ENCODE data around the gene RNF208.

RNF208 gene, protein sequence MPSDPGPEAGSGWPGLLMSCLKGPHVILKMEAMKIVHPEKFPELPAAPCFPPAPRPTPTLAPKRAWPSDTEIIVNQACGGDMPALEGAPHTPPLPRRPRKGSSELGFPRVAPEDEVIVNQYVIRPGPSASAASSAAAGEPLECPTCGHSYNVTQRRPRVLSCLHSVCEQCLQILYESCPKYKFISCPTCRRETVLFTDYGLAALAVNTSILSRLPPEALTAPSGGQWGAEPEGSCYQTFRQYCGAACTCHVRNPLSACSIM

DNA sequence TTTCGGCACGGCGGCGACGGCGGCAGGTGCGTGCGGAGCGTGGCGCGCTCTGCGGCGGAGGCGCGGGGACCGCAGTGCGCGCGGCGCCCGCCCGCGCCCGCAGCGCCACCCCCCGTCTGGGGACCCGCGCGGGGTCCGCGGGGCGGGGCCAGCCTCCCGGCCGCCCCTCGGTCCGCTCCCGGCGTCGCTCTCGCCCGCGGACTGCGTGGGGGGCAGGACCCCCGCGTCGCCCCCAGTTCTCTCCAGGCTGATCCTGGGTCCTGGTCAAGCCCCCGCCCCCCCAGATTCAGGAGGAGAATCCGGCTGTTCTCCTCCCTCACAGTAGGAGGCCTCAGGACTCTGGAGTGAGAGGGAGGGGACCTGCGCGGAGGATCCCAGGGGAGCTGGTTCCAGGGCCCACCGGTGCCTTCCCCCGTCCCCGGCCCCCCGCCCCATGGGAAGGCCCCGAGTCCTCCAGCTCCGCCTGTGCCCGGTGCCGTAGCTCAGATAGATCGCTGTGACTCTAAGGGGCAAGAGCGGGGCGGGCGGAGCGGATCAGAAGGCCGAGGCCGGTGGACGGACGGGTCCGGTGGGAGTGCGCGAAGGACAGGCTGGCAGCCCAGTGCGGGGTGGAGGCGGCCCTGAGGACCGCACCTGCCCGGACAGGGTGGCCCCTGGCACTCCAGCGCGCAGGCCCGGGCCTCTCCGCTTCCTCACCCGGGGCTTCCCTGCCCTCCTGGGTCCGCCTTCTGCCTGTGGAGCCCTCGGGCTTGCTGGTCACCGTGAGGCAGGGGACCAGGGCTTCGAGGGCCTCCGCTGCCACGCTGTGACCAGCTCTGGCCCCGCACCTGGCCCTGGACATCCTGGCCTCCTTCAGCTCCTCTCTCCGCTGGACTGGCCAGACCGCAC lies at the start of gene RNF208:
TSS of gene RNF208 (minus strand) at position 51 of the 888 bp plus-strand sequence. CDS start 1,028 bp downstream, outside the sequence.
- peak within 1 kb of the TSS; percentile 46 for H3K4me3 ChIP-seq (ENCODE audit: insufficient read length, low read depth)
- H3K9me3 ChIP-seq (ENCODE audit: insufficient read depth, low read length): no peaks in the 10 kb centered on the region
- peak within 1 kb of the TSS; percentile 85 for H3K9ac ChIP-seq (ENCODE audit: insufficient read length, low read depth)
- no peak for DNase-seq (ENCODE audit: low read depth, low spot score)
- peaks cover 22% of the 10 kb centered on the region for H3K36me3 ChIP-seq (ENCODE audit: insufficient read depth, insufficient read length, low read length)
- peaks cover 13% of the 10 kb centered on the region for H3K27me3 ChIP-seq (ENCODE audit: insufficient read depth, insufficient read length)
- peaks cover 34% of the 10 kb centered on the region for H3K4me1 ChIP-seq (ENCODE audit: insufficient read depth, insufficient read length)
- no peak for TF ChIP-seq YY1 (IDR thresholded peaks at IDR 0.05; ENCODE audit: insufficient read depth, insufficient read length)
- no peak for TF ChIP-seq ZNF274 (IDR thresholded peaks at IDR 0.05; ENCODE audit: low read depth, low read length)
- TF ChIP-seq SUZ12 (IDR thresholded peaks at IDR 0.05; ENCODE audit: extremely low read depth, insufficient read depth, insufficient read length): no peak

DNA sequence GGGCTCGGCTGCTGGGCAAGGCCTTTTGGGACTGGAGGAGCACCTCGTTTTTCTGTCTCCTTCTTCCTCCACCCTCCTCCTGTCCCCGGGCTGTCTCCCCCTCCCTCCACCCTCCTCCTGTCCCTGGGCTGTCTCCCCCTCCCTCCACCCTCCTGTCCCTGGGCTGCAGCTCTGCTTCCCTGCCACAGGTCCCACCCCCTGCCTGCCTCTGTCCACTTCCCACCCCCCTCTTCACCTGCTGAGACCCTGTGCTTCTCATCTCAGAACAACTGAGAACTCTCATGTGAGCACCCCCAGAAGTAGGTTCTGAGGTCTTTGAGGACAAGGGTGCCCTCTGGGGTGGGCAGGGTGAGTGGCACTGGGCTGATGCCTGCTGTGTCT lies 49.6 kb upstream of the RNF208 start:
- no peak for DNase-seq (ENCODE audit: low read depth, low spot score)
- Histone ChIP-seq H3K36me3 (ENCODE audit: insufficient read depth, insufficient read length, low read length) (peaks cover 77% of the 10 kb centered on the region), H3K9ac (ENCODE audit: insufficient read length, low read depth) (no peak overlapping the region), H3K4me1 (ENCODE audit: insufficient read depth, insufficient read length) (peaks cover 37% of the 10 kb centered on the region), H3K9me3 (ENCODE audit: insufficient read depth, low read length) (no peaks in the 10 kb centered on the region), H3K27me3 (ENCODE audit: insufficient read depth, insufficient read length) (no peaks in the 10 kb centered on the region), H3K4me3 (ENCODE audit: insufficient read length, low read depth) (no peak overlapping the region)
- no peak for TF ChIP-seq YY1 (IDR thresholded peaks at IDR 0.05; ENCODE audit: insufficient read depth, insufficient read length)
- TF ChIP-seq SUZ12 (IDR thresholded peaks at IDR 0.05; ENCODE audit: extremely low read depth, insufficient read depth, insufficient read length): no peak
- TF ChIP-seq ZNF274 (IDR thresholded peaks at IDR 0.05; ENCODE audit: low read depth, low read length): no peak

DNA sequence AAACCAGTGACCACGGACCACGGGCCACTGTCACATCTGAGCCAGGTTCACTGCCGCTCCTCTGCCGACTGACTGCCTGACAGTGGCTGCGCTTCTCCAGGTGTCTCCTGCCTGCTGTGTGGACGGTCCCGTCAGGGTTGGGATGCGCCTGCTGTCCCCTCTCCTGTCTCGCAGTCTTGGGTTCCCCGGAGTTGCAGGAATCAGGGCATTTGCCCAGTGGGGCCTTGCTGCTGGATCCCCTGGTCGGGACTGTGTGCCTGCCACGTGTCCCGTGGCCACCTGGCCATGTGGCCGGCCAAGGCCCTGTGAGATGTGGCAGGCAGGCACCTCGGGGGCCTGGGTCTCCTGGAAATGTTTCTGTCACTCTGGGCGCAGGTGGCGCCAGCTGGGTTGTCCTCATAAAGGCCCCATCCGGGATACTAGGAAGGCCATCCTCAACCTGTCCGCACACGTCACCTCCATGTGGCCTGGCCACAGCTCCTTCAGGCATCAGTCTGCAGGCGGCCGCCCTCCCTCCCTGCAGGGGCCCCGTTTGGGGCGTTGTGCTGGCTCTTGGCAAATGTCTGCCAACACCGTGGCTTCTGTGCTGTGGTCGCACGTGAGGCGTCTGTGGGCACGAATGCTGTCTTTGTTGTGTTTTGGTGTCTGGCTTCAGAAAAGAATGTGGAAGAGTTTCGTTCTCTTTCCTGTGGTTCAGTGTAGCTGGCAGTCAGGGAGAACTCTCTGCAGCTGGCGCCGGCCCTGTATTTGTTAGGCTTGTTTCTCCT lies 49.1 kb upstream of the RNF208 start:
- Histone ChIP-seq H3K27me3 (ENCODE audit: insufficient read depth, insufficient read length) (no peaks in the 10 kb centered on the region), H3K9ac (ENCODE audit: insufficient read length, low read depth) (peak overlapping the region; percentile 10), H3K36me3 (ENCODE audit: insufficient read depth, insufficient read length, low read length) (peaks cover 83% of the 10 kb centered on the region), H3K4me3 (ENCODE audit: insufficient read length, low read depth) (no peak overlapping the region), H3K4me1 (ENCODE audit: insufficient read depth, insufficient read length) (peaks cover 31% of the 10 kb centered on the region), H3K9me3 (ENCODE audit: insufficient read depth, low read length) (no peaks in the 10 kb centered on the region)
- no peak for DNase-seq (ENCODE audit: low read depth, low spot score)
- no peak for TF ChIP-seq SUZ12 (IDR thresholded peaks at IDR 0.05; ENCODE audit: extremely low read depth, insufficient read depth, insufficient read length)
- TF ChIP-seq ZNF274 (IDR thresholded peaks at IDR 0.05; ENCODE audit: low read depth, low read length): no peak
- no peak for TF ChIP-seq YY1 (IDR thresholded peaks at IDR 0.05; ENCODE audit: insufficient read depth, insufficient read length)

DNA sequence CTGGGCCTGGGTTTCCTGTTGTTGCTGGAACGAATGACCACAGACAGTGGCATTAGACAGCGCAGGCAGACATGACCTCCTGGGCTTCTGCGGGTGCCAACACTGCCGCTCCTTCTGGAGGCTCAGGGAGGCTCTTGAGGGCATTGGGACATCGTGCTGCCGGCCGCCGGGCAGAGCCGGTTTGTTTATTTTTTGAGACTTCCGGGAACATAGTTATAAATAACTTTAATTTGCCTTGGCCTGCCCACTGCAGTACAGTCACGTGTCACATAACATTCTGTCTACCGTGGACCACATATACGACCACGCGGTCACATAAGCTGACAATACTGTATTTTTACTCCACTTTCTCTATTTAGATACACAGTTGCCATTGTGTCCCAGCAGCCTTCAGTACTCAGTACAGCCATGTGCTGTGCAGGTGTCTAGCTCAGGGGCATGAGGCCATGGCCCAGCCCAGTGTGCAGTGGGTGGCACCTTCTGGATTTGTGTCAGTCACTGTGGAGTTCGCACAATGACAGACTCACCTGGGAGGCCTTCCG lies 47.3 kb upstream of the RNF208 start:
- peaks cover 89% of the 10 kb centered on the region for H3K36me3 ChIP-seq (ENCODE audit: insufficient read depth, insufficient read length, low read length)

DNA sequence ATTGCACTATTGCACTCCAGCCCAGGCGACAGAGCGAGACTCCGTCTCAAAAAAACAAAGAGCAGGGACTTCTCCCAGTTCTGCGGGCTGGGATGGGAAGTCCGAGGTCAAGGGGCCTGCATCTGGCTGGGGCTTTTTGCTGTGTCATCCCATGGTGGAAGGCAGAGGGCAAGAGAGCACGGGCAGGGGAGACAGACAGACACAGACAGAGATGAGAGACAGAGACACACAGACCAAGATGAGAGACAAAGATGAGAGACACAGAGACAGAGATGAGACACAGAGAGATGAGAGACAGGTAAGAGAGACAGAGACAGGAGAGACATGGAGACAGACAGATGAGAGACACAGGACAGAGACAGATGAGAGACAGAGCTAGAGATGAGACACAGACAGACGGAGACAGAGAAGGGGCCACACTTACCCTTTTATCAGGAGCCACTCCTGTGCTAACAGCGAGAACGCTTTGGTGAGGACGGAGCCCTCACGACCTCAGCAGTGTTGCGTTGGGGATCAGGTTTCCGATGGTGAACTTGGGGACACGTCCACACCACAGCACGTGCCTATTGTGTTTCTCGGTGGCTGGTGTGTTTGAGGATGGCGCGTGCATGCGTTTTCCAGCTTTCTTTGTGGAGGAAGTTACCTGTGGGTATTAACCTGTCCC lies 46.6 kb upstream of the RNF208 start:
- no peak overlapping the region for H3K4me3 ChIP-seq (ENCODE audit: insufficient read length, low read depth)
- peak overlapping the region; percentile 42 for H3K9ac ChIP-seq (ENCODE audit: insufficient read length, low read depth)

More for the DNA sequence above, 47.3 kb upstream of the RNF208 start:
- TF ChIP-seq YY1 (IDR thresholded peaks at IDR 0.05; ENCODE audit: insufficient read depth, insufficient read length) (no peak), SUZ12 (IDR thresholded peaks at IDR 0.05; ENCODE audit: extremely low read depth, insufficient read depth, insufficient read length) (no peak), ZNF274 (IDR thresholded peaks at IDR 0.05; ENCODE audit: low read depth, low read length) (no peak)
- Histone ChIP-seq H3K27me3 (ENCODE audit: insufficient read depth, insufficient read length) (no peaks in the 10 kb centered on the region), H3K9ac (ENCODE audit: insufficient read length, low read depth) (no peak overlapping the region), H3K4me3 (ENCODE audit: insufficient read length, low read depth) (no peak overlapping the region), H3K9me3 (ENCODE audit: insufficient read depth, low read length) (no peaks in the 10 kb centered on the region), H3K4me1 (ENCODE audit: insufficient read depth, insufficient read length) (peaks cover 20% of the 10 kb centered on the region)
- no peak for DNase-seq (ENCODE audit: low read depth, low spot score)

DNA sequence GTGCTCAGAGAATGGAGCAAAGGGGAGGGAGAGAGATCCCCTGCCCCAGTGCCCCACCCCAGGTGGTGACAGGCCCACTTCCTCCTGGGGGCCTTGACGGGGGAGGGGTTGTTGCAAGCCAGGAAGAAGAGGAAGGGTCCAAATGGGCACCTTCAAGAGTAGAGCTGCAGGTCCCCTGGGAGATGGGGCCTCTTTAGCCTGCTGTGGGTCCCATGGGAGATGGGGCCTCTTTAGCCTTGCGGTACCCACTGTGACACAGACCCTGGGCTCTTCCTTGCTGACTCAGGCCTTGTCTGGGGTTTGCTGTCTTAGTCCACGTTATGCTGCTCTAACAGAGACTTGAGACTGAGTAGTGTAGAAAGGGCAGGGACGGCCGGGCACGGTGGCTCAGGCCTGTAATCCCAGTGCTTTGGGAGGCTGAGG lies 45.9 kb upstream of the RNF208 start:
- Histone ChIP-seq H3K4me3 (ENCODE audit: insufficient read length, low read depth) (no peak overlapping the region), H3K9ac (ENCODE audit: insufficient read length, low read depth) (no peak overlapping the region), H3K27me3 (ENCODE audit: insufficient read depth, insufficient read length) (no peaks in the 10 kb centered on the region), H3K36me3 (ENCODE audit: insufficient read depth, insufficient read length, low read length) (peaks cover 87% of the 10 kb centered on the region), H3K4me1 (ENCODE audit: insufficient read depth, insufficient read length) (peaks cover 15% of the 10 kb centered on the region), H3K9me3 (ENCODE audit: insufficient read depth, low read length) (no peaks in the 10 kb centered on the region)
- TF ChIP-seq ZNF274 (IDR thresholded peaks at IDR 0.05; ENCODE audit: low read depth, low read length): no peak
- TF ChIP-seq SUZ12 (IDR thresholded peaks at IDR 0.05; ENCODE audit: extremely low read depth, insufficient read depth, insufficient read length): no peak
- no peak for TF ChIP-seq YY1 (IDR thresholded peaks at IDR 0.05; ENCODE audit: insufficient read depth, insufficient read length)
- no peak for DNase-seq (ENCODE audit: low read depth, low spot score)

More for the DNA sequence above, 46.6 kb upstream of the RNF208 start:
- TF ChIP-seq ZNF274 (IDR thresholded peaks at IDR 0.05; ENCODE audit: low read depth, low read length) (no peak), YY1 (IDR thresholded peaks at IDR 0.05; ENCODE audit: insufficient read depth, insufficient read length) (no peak), SUZ12 (IDR thresholded peaks at IDR 0.05; ENCODE audit: extremely low read depth, insufficient read depth, insufficient read length) (no peak)
- no peak for DNase-seq (ENCODE audit: low read depth, low spot score)
- Histone ChIP-seq H3K9me3 (ENCODE audit: insufficient read depth, low read length) (no peaks in the 10 kb centered on the region), H3K36me3 (ENCODE audit: insufficient read depth, insufficient read length, low read length) (peaks cover 89% of the 10 kb centered on the region), H3K4me1 (ENCODE audit: insufficient read depth, insufficient read length) (peaks cover 14% of the 10 kb centered on the region), H3K27me3 (ENCODE audit: insufficient read depth, insufficient read length) (no peaks in the 10 kb centered on the region)

Measured in NT2/D1 (cell line).